GM12801 (cell line): Measurements from ENCODE around the gene TEF.

Experiments used
- TF ChIP-seq, protein P1 (sequence below): IDR thresholded peaks from one replicate; pipeline ENCODE4 v1.5.1; 2011; ENCODE audit warnings: control low read depth; ENCODE audit not compliant: insufficient read length; ENCODE audit errors: extremely low read depth

TEF gene

GRCh38 chr22:41431656-41432055, 49.9 kb downstream of the TEF start:
- TF ChIP-seq, protein P1, sequence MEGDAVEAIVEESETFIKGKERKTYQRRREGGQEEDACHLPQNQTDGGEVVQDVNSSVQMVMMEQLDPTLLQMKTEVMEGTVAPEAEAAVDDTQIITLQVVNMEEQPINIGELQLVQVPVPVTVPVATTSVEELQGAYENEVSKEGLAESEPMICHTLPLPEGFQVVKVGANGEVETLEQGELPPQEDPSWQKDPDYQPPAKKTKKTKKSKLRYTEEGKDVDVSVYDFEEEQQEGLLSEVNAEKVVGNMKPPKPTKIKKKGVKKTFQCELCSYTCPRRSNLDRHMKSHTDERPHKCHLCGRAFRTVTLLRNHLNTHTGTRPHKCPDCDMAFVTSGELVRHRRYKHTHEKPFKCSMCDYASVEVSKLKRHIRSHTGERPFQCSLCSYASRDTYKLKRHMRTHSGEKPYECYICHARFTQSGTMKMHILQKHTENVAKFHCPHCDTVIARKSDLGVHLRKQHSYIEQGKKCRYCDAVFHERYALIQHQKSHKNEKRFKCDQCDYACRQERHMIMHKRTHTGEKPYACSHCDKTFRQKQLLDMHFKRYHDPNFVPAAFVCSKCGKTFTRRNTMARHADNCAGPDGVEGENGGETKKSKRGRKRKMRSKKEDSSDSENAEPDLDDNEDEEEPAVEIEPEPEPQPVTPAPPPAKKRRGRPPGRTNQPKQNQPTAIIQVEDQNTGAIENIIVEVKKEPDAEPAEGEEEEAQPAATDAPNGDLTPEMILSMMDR, result no peak

- TF ChIP-seq, protein P1, result no peak
These were observed 53.8 kb downstream of the TEF start for GRCh38 chr22:41435560-41435959.

DNA sequence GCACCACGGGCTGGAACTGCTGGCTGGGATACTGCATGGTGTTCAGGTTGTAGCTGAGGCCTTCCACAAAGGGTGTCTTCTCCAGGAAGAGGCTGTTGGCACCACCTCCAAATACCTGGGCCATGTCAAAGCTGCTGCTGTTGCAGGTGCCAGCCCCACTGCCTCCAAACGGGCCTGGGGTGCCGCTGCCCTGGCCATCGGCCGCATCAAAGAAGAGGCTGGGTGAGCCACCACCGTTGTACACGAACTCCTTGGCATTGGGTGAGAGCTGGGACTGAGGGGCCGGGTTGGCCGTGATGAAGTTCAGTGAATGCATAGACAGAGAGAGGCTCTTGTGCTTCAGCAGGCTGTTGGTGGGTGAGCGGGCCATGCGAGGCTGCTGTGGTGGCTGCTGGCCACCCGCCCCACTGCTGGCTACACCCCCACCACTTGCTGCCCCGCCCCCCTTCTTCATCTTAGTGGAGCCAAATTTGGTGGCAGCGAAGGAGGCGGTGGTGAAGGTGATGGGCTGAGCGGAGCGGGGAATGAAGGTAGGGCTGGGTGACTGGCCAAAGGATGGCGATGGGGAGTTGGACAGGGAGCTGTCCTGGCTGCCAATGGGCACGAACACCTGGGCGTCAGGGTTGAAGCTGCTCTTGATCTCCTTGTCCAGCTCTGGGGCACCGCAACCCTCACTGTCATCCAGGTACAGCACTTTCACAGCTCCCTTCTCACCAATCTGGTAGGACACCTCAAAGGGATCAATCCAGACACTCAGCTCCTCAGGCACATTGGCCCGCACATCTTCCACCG, 54.8 kb downstream of the TEF start:
- TF ChIP-seq, protein P1, result no peak

GRCh38 chr22:41437198-41437597, 55.5 kb downstream of the TEF start:
- TF ChIP-seq, protein P1, result no peak

- TF ChIP-seq, protein P1, result no peak
These were observed 60.6 kb downstream of the TEF start for GRCh38 chr22:41442240-41442792.

- TF ChIP-seq, protein P1, result no peak
These were observed 62.8 kb downstream of the TEF start for GRCh38 chr22:41444360-41445128.

DNA sequence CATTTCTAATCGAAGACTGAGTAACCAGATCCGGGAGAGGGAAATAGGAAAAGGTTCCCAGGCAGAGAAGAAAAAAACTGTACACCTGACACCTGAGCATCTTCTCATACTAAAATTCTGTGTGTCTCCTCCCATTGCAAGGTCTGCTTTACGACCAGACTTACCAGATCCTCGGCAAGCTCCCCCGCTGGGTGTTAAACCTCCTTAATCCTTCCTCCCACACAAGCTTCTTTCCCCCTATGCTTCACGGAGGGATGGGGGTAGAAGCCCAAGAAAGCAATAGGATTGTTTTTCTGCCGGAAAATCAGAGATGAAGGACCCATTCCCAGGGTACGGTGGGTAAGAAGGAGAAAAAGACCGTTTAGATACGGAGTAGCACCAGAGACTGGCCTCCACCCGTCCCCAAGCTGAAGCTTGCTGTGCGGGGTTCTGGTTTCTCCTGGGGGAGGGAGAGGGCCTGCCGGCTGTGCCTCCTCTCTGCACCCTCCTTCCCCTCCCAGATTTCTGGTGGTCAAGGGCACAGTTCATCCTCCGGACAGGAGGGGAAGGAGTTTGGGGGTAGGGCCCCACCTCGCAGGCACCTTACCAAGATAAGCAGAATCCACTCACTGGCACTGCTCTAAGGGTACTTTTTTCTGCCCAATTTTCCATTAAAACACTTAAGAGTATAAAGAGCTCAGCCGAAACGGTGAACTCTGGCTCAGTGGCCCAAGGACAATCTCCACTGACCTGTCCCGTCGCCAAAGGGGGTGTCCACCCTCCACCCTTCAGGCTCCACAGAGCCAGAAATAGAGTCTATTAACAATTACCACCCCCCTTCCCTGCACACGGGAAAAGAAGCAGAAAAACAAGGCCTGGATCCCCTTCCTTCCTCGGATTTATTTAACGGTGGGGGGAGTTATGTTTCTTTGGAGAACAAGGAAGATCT, 63.7 kb downstream of the TEF start:
- TF ChIP-seq, protein P1, result no peak
